ENCODE results near the gene CARD10.

- peak; percentile 47; the same call in 1 of the 2 replicates for TF ChIP-seq MAX (IDR thresholded peaks at IDR 0.05)
- no peak for TF ChIP-seq TAF1 (IDR thresholded peaks at IDR 0.05; ENCODE audit: low read depth)
- TF ChIP-seq CEBPB (IDR thresholded peaks at IDR 0.05), result no peak
- no peak for TF ChIP-seq REST (IDR thresholded peaks at IDR 0.05; ENCODE audit: low read depth)
- TF ChIP-seq RAD21 (IDR thresholded peaks at IDR 0.05; ENCODE audit: low read depth), result peak; percentile 20; the same call in 1 of the 2 replicates
- no peak for TF ChIP-seq EGR1 (IDR thresholded peaks at IDR 0.05)
- no peak for TF ChIP-seq FOXM1 (IDR thresholded peaks at IDR 0.05; ENCODE audit: borderline replicate concordance, low read depth)
- peak; percentile 72 for TF ChIP-seq EP300 (IDR thresholded peaks at IDR 0.05; ENCODE audit: borderline replicate concordance)
- TF ChIP-seq YY1 (IDR thresholded peaks at IDR 0.05; ENCODE audit: low read depth), result 0 out of 2 replicates have a peak, but pooled peaks have one; percentile 47
- peak; percentile 89 for TF ChIP-seq NFIC (IDR thresholded peaks at IDR 0.05)
Observed at GRCh38 chr22:37500745-37501609, 18.2 kb downstream of the CARD10 start.
